ENCODE measurements around the gene C1S. TPM values are rescaled to one million over a fixed set of nuclear protein-coding genes. Genes with fewer than 3 reads are reported as not detected.

Gene C1S
- total RNA-seq, 4 donors from 2014 or later = 415 to 1,129 (median 638) TPM

- TF ChIP-seq, protein P1, sequence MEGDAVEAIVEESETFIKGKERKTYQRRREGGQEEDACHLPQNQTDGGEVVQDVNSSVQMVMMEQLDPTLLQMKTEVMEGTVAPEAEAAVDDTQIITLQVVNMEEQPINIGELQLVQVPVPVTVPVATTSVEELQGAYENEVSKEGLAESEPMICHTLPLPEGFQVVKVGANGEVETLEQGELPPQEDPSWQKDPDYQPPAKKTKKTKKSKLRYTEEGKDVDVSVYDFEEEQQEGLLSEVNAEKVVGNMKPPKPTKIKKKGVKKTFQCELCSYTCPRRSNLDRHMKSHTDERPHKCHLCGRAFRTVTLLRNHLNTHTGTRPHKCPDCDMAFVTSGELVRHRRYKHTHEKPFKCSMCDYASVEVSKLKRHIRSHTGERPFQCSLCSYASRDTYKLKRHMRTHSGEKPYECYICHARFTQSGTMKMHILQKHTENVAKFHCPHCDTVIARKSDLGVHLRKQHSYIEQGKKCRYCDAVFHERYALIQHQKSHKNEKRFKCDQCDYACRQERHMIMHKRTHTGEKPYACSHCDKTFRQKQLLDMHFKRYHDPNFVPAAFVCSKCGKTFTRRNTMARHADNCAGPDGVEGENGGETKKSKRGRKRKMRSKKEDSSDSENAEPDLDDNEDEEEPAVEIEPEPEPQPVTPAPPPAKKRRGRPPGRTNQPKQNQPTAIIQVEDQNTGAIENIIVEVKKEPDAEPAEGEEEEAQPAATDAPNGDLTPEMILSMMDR (IDR thresholded peaks at IDR 0.05) = no peak
- TF ChIP-seq EP300 (IDR thresholded peaks at IDR 0.05) = no peak
- no peak overlapping the region for H3K4me3 ChIP-seq
- H3K27ac ChIP-seq = no peak overlapping the region
- no peak for DNase-seq (ENCODE audit: low spot score in 2 of 2)
- peaks cover 0 to 35% (median 1%) of the 10 kb centered on the region in 4 donors for H3K4me1 ChIP-seq
- 43 to 64% methylated on average over 2 of the region's 2 CpGs for WGBS, 2 donors
- no peaks in the 10 kb centered on the region for H3K27me3 ChIP-seq
- H3K9me3 ChIP-seq = no peaks in the 10 kb centered on the region
- H3K36me3 ChIP-seq = peaks cover 0 to 67% (median 3%) of the 10 kb centered on the region in 3 donors
Measured at GRCh38 chr12:7068994-7069346, 8.5 kb downstream of the C1S start.

DNA sequence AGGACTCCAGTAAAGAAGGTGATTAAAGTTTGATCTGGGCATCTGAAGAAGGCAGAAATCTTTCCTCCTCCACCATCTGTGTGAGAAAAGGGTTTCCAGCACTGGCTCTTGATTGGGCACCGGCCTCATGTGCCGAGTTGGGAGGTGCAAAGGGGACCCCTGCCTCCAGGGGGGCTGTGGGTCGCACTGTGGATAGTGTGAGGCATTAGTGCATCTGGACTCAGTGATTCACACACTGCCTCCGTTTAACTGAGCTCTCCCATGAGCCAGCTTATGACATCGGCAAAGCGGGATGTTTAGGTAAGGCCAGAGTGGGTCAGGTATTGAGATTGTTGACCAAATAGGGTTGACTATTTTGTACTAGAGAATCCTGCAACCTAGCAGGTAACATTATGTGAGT is 8.9 kb downstream of the C1S start:
- WGBS, 2 donors = 76 to 83% methylated on average over 6 of the region's 6 CpGs
- Histone ChIP-seq H3K9me3 (no peaks in the 10 kb centered on the region), H3K36me3 (peaks cover 0 to 63% (median 3%) of the 10 kb centered on the region in 3 donors), H3K4me3 (no peak overlapping the region), H3K27ac (no peak overlapping the region), H3K27me3 (no peaks in the 10 kb centered on the region), H3K4me1 (peaks cover 0 to 31% (median 1%) of the 10 kb centered on the region in 4 donors)
- no peak for DNase-seq (ENCODE audit: low spot score in 2 of 2)
- TF ChIP-seq EP300 (IDR thresholded peaks at IDR 0.05) (no peak), POLR2A (IDR thresholded peaks at IDR 0.05) (no peak)
- TF ChIP-seq, protein P1 (IDR thresholded peaks at IDR 0.05) = no peak

DNA sequence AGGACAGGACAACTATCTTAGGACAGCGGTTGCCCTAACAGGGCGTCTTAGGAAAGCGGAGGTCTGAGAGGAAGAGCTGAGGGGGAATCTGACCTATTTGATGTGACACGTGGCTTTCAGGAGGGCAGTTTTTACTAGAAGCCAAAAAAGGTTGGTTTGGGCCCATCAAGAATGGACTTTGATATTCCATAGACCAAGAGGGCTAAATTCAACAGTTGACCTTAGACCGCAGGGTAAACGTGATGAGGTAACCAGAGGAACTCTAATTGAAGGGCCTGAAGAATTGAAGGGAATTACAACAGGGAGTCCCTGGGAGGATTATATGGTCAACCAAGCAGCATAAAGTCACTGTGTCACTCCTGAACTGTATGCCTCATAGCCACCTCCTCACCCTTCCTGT is 11.5 kb downstream of the C1S start:
- no peak for DNase-seq (ENCODE audit: low spot score in 2 of 2)
- WGBS, 2 donors = 86% methylated on average over 6 of the region's 6 CpGs
- H3K4me1 ChIP-seq = peaks cover 0 to 13% (median 1%) of the 10 kb centered on the region in 4 donors
- no peak overlapping the region for H3K4me3 ChIP-seq
- TF ChIP-seq POLR2A (IDR thresholded peaks at IDR 0.05) (no peak), EP300 (IDR thresholded peaks at IDR 0.05) (no peak)
- TF ChIP-seq, protein P1 (IDR thresholded peaks at IDR 0.05) = no peak
- peaks cover 0 to 40% (median 3%) of the 10 kb centered on the region in 3 donors for H3K36me3 ChIP-seq
- no peaks in the 10 kb centered on the region for H3K27me3 ChIP-seq
- H3K9me3 ChIP-seq = no peaks in the 10 kb centered on the region
- H3K27ac ChIP-seq = no peak overlapping the region

DNA sequence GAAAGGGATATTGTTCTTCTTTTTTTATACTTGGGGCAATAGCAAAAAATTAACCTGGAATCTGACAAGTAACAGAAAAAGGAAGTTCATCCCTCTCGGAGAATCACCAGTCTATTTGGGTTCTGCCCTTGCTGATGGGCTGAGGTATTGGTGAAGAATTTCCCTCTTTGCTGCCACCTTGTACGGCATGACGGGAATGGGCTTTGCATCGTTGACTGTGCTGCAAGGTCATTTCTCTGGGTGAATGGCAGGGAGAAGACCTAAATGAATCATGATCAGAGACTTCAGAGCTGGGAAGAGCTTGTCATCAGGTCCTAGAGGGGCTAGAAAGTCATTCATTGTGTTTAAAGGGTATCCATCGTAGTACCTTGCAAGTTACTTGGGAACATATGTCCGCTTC is 12.0 kb downstream of the C1S start:
- Histone ChIP-seq H3K4me1 (peaks cover 0 to 9% (median 0%) of the 10 kb centered on the region in 4 donors), H3K36me3 (peaks cover 0 to 34% (median 3%) of the 10 kb centered on the region in 3 donors), H3K27ac (no peak overlapping the region), H3K4me3 (no peak overlapping the region), H3K27me3 (no peaks in the 10 kb centered on the region), H3K9me3 (no peaks in the 10 kb centered on the region)
- DNase-seq (ENCODE audit: low spot score in 2 of 2) = no peak
- WGBS, 2 donors = 84 to 88% methylated on average over 6 of the region's 6 CpGs
- TF ChIP-seq EP300 (IDR thresholded peaks at IDR 0.05) (no peak), POLR2A (IDR thresholded peaks at IDR 0.05) (no peak)
- TF ChIP-seq, protein P1 (IDR thresholded peaks at IDR 0.05) = no peak

- TF ChIP-seq POLR2A (IDR thresholded peaks at IDR 0.05) = no peak
- TF ChIP-seq, protein P1 (IDR thresholded peaks at IDR 0.05) = no peak
- TF ChIP-seq EP300 (IDR thresholded peaks at IDR 0.05) = no peak
- Histone ChIP-seq H3K4me1 (peaks cover 0 to 7% (median 0%) of the 10 kb centered on the region in 4 donors), H3K27ac (no peak overlapping the region), H3K27me3 (no peaks in the 10 kb centered on the region), H3K9me3 (no peaks in the 10 kb centered on the region), H3K4me3 (no peak overlapping the region), H3K36me3 (peaks cover 0 to 20% (median 3%) of the 10 kb centered on the region in 3 donors)
- DNase-seq (ENCODE audit: low spot score in 2 of 2) = no peak
- WGBS, 2 donors = 5 to 22% methylated on average over 1 of the region's 1 CpG
Measured at GRCh38 chr12:7073946-7074345, 13.4 kb downstream of the C1S start.

All from tibial nerve (tissue), 4 donors.